22Rv1 (cell line): Measurements from ENCODE around the gene GRIP2.

Experiments
- H3K27ac ChIP-seq: fragments of 450-650 bp; 2 replicates; pipeline ENCODE4 v1.5.1; 2017
- CTCF ChIP-seq: fragments of 450-650 bp; IDR thresholded peaks from 2 replicates; pipeline ENCODE4 v1.5.1; 2017; ENCODE audit warnings: mild to moderate bottlenecking
- ZFX ChIP-seq: fragments of 450-650 bp; IDR thresholded peaks from 2 replicates; pipeline ENCODE4 v1.6.1; 2017; ENCODE audit warnings: antibody characterized with exemption, borderline replicate concordance

GRIP2 gene

DNA sequence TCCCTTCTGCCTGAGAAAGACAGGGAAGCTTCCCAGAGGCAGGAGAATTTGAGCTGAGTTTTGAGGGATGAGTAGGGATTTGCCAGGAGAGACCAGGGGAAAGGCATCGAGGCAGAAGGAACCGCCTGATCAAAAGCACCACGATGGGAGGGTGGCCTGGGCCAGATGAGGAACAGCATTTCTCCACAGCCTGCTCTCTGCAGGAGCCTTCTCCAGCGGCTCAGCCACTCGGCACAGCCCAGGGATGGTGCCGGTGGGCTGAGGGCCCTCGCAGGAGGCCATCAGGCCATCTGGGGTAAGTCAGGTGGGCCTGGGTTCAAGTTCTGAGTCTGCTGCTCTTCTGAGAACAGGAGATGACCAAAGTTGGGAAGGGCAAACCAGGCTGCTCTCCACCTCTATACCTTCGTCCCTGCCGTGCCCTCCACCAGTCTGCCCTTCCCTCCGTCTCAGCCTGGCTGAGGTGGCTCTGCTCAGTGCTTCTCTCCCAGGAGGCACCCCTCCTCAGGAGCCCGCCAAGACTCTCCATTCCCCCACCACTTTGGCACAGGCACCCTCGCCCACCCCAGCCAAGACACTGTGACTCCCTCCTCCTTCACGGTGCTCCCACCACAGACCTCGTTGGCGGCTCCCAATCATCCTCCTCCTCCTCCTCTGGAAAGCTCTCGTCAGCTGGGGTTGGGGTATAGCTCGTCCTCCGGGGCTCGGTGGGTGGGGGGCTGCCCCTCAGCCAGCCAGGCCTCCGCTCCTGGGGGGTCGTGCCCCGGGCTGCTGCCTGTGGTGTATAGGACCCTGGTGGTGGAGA is 34.9 kb downstream of the GRIP2 start:
- H3K27ac ChIP-seq: no peak overlapping the region
- TF ChIP-seq ZFX: no peak
- no peak for TF ChIP-seq CTCF

GRCh38 chr3:14503706-14504065 is 36.5 kb downstream of the GRIP2 start:
- no peak overlapping the region for H3K27ac ChIP-seq

DNA sequence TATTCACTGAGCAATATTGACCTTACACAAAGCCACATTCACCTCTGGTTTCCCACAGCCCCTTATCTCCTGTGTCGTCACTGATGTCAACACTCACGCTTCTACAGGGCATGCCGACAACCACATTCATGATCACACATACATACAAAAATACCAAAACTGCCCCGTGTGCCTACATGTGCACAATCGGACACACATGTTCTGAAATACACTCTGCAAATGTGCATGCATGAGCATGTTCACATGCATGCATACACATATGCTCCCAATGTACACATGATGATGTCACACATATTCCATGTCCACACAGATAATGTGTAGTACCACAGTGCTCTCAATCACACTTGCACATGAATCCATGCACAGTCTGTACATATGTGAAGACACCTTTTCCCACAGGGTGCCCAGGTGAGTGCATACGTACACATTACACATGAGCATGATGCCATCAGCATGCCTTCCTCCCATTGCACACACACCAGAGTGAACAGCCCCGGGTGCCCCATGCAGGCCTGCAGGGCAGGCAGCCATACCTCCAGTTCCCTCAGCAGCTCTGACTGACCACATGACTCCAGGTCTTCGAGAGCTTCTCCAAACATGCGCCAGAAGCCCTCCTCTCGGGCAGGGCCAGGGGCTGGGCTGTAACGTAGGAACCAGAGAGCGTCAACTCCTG is 37.0 kb downstream of the GRIP2 start:
- H3K27ac ChIP-seq: no peak overlapping the region
- TF ChIP-seq ZFX (no peak), CTCF (no peak)

More at GRCh38 chr3:14503706-14504065, 36.5 kb downstream of the GRIP2 start:
- no peak for TF ChIP-seq CTCF
- TF ChIP-seq ZFX: no peak

DNA sequence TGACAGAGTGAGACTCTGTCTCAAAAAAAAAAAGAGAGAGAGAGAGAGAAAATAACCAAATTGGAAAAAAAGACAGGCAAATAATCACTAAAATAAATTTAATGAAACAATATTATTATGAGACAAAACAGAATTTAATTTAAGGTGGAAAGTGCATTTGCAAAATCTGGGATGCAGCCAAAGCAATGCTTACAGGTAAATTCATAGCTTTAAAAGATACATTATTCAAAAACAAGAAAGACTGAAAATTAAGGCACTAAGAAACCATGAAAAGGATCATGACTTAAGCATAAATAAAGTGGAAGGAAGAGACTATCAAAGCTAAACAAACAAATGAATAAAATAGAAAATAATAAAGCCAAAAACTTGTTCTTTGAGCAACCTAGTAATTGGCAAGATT is 37.7 kb downstream of the GRIP2 start:
- TF ChIP-seq CTCF (no peak), ZFX (no peak)
- no peak overlapping the region for H3K27ac ChIP-seq

DNA sequence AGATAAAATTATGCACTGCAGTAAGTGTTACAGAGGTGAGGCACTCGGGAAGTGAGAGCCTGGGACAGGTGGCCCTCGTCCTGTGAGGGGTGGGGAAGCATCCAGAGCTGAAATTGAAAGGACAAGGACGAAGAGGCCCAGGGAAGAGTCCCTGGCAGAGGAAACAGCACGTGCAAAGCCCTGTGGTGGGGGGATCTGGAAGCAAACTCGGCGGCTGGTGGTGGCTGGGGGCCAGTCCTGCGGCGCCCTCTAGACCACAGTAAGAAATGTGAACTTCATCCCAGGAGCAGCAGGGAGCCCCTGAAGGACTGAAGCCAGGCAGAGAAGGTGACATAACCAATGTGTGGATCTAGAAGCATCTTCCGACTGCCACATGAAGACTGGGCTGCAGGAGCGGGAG is 42.8 kb downstream of the GRIP2 start:
- H3K27ac ChIP-seq: no peak overlapping the region
- TF ChIP-seq ZFX (no peak), CTCF (no peak)

- no peak overlapping the region for H3K27ac ChIP-seq
- TF ChIP-seq ZFX (no peak), CTCF (no peak)
Observed at GRCh38 chr3:14496351-14496750, 43.8 kb downstream of the GRIP2 start.

- TF ChIP-seq CTCF: no peak
- no peak for TF ChIP-seq ZFX
- H3K27ac ChIP-seq: no peak overlapping the region
Observed at GRCh38 chr3:14494973-14495300, 45.2 kb downstream of the GRIP2 start.
